T-helper 2 cell (primary cell): ENCODE measurements around the gene EBF4.

Source experiments
- DNase-seq, 5 experiments: peaks; one replicate each; pipeline versions ENCODE4 v3.0.0 to v3.0.0-alpha.2; 2012 to 2022

Gene EBF4

DNA sequence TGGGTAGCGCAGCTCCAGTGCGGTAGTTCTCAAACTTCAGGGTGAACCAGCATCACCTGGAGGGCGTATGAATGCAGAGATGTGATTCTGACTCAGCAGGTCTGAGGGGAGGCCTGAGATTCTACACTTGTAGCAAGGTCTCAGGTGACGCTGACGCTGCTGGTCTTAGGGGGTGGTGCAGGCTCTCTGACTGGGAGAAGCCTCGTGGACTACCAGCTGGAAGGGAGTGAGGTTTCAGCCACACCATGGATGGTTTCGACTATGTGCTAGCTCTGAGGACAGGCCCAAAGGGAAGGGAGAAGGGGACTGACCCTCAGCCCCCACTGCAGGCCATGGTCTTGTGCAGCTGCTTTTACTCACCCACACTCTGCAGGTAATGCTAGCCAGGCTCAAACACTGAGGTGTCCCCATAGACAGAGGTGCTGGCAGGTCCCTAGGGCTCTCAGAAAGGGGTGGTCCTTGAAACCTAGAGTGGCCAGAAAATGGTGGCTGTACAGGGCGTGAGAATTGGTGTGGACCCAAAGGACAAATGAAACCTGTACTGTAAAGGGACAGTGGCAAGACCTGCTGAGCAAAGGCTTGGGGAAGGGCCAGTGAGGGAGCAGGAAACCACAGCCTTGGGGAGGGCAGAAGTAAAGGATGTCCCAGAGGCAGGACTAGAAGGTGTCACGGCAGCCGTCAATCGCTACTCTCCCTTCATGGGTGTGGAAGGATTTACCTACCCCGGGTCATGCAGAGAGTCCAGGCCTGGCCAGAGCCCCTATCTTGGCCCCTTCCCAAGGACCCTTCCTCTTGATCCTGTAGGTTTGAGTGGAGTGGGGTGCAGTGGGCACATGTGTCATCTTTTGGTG lies 52.7 kb downstream of the EBF4 start:
- DNase-seq, result no peak

DNA sequence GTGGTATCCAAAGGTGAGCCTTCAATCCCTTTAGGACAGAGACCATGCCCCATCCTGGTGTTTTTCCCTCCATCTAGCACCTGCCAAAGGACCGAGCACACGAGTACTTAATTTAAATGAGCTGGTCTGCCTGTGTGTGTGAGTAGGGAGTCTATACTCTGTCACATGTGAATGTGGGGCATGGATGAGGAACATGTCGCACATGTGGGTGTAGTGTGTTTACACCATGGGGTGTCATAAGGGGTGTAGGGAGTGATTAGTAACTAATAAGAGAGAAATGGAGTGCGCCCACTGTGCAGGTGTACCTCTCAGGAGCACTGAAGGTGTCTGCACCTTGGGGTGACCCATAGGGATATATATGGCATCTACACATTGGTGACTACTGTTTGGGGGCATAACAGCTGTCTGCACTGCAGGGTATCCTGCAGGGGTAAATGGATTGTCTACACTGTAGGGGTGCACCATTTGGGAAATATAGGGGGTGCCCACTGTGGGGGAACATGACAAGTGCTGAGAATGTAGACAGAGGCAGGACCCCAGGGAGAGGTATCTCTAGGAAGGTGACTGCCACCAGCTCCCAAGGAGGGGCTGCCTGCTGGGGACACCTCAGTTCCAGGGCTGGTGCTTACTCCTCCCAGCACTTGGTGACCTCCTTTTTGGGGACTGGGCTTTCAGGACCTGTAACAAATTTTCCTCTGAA lies 53.5 kb downstream of the EBF4 start:
- no peak for DNase-seq

DNA sequence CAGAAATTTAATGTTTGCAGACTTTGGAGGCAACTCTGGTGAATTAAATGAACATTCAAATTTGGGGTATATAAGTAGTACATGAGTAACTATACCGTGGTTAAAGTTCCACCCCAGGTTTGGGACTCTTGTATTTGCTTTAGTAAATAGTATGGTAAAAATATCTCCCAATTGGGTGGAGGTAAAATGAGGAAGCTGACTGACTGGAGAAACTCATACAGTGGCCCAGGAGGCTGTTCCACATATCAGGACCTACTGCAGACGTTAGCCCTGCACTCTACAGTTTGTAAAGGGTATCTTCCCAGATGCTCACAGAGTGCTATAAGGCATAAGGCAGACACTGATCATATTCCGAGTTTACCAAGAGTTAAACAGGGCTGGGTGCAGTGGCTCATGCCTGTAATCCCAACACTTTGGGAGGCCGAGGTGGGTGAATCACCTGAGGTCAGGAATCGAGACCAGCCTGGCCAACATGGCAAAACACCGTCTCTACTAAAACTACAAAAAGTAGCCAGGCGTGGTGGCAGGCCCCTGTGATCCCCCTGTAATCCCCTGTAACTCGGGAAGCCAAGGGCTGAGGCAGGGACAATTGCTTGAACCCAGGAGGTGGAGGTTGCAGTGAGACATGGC lies 54.2 kb downstream of the EBF4 start:
- DNase-seq, result no peak

DNA sequence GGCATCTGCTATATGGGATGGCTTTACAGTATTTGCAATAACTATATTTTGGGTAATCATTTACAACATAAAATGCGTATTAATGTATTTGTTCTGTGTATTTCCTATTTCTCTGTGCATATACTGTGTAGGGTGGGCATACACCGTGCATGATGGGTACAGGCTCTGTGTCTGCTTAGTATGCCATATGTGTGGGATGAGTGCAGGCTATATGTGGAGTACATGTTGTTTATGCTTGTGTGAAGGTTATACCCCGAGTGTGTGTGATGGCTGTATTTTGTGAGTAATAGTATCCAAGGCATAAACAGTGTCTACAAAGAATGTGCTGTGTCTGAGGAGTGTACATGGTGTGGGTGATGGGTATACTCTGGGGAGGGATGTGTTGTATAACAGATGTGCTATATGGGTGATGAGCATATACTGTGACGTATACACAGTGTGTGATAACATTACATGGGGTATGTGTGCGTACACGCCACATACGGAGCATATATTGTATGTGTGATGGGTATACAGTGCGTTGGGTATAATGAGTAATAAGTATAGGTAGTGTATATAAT lies 55.2 kb downstream of the EBF4 start:
- DNase-seq, result no peak

DNA sequence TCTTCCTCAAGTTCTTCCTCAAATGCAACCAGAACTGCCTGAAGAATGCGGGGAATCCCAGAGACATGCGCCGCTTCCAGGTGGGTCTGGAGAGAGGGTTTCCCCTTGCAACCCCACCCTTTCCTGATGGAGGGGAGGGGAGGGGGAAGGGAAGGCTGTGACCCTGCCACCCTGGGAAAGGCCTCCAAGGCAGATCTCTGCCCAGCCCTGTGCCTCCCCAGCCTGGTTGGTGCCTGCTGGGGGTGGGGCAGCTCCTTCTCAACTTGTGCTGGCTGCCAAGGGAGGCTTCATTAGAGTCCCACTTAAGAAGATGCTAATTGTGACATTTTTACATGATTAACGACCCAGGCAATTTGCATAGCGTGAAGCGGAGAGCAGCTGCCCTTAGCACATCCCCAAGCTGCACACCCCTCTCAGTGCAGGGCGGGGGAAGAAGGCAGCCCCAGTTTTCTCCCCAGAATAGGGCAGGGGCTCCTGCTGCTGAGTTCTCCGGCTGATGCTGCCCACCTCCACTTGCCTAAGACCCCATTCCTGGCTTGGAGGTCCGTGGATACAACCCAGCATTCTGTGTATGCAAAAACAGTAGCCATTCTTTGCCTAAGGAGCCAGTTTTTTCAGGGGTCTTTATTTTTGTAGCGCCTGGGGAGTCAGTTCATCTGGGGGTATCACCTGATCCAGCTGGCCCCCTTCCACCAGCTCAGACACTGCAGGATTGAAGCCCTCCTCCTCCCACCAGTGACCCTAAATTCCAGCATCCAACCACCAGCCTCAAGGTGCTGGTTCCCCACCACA lies 56.2 kb downstream of the EBF4 start:
- DNase-seq, result no peak

DNA sequence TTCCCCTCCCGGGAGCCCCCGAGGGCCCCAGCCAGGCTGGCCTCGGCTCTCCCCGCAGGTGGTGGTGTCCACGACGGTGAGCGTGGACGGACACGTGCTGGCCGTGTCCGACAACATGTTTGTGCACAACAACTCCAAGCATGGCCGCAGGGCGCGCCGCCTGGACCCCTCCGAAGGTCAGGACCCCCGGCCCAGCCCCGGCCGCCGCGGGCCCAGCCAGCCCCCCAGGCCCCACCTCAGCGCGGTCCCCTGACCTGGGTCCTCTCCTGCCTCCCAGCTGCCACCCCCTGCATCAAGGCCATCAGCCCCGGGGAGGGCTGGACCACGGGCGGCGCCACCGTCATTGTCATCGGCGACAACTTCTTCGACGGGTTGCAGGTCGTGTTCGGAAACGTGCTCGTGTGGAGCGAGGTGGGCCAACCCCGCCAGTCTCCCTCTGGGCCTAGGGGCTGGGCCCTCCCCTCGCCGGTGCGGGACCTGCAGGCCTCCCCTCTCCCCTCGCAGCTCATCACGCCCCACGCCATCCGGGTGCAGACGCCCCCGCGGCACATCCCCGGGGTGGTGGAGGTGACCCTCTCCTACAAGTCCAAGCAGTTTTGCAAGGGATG lies 56.9 kb downstream of the EBF4 start:
- DNase-seq, result no peak

GRCh38 chr20:2749951-2750490 lies 57.4 kb downstream of the EBF4 start:
- no peak for DNase-seq

DNA sequence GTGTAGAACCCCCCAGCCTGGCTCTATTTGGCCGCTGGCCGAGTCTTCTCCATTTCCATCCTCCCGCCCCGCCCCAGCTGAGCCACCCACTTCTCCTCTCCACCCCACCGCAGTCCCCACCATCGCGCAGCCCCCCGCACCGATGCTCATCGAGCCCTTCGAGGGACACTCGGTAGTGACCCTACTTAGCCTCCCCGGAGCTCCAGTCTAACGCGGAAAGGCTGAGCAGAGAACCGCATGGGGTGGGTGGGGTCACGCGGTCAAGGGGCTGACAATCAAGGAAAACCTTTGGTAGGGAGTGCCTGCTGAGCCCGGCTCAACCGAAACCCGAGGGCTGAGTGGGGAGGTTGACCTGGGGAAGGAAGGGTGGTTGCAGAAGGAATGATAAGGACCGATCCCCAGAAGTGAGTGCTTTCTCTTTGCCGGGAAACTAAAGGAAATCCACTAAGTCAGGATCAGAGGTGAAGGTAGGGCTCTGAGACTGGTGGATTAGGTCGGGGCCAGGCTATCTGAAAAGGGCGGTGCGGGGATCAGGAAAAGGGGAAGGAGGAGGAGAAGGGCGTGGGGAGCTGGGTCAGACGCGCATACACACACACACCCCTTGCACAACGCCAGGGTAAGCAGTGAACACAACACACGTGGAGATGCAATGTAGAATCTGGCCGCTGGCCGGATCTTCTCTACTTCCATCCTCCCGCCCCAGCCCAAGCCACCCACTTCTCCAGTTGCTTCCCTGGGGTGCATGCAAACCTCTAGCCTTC lies 58.1 kb downstream of the EBF4 start:
- peak in 1 of 5 experiments; percentile 14 for DNase-seq

DNA sequence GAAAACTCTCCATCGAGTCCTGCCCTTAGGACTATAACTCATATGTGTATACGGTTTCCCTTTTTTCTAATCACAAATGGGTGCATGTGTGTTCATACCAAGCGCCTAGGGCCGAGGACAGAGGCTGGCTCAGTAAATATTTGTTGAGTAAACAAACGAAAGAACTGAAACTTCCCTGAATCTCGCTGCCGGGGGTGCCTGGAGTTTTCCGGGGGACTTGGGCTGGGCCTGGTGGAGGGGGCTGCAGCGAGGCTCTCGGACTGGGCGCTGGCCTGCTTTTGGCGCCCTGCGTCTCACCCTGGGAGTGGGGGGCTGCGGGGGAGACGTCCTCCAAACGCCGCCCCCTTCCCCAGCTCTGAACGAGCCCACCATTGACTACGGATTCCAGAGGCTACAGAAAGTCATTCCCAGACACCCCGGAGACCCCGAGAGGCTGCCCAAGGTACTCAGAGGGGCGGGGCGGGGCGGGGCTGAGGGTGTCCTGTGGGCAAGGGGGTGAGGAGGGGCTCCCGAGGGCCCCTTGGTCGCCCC lies 58.8 kb downstream of the EBF4 start:
- no peak for DNase-seq

DNA sequence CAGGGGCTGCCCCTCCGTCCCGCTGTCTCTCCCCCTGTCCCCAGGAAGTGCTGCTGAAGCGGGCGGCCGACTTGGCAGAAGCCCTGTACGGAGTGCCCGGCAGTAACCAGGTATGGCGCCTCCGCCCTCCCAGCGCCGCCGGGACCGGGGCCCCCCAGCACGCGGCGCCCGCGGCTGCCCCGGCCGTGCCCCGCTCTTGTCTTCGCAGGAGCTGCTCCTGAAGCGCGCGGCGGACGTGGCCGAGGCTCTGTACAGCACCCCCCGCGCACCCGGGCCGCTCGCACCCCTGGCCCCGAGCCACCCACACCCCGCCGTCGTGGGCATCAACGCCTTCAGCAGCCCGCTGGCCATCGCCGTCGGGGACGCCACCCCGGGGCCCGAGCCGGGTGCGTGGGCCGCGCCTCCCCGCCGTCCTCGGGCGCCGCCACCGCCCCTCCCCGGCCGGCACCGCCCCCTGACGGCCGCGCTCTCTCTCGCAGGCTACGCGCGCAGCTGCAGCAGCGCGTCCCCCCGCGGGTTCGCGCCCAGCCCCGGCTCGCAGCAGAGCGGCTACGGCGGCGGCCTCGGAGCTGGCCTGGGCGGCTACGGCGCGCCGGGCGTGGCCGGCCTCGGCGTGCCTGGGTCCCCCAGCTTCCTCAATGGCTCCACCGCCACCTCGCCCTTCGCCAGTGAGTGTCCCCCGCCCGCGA lies 59.4 kb downstream of the EBF4 start:
- DNase-seq, result peak in 4 of 5 experiments; percentile 37 to 60 (median 40)

DNA sequence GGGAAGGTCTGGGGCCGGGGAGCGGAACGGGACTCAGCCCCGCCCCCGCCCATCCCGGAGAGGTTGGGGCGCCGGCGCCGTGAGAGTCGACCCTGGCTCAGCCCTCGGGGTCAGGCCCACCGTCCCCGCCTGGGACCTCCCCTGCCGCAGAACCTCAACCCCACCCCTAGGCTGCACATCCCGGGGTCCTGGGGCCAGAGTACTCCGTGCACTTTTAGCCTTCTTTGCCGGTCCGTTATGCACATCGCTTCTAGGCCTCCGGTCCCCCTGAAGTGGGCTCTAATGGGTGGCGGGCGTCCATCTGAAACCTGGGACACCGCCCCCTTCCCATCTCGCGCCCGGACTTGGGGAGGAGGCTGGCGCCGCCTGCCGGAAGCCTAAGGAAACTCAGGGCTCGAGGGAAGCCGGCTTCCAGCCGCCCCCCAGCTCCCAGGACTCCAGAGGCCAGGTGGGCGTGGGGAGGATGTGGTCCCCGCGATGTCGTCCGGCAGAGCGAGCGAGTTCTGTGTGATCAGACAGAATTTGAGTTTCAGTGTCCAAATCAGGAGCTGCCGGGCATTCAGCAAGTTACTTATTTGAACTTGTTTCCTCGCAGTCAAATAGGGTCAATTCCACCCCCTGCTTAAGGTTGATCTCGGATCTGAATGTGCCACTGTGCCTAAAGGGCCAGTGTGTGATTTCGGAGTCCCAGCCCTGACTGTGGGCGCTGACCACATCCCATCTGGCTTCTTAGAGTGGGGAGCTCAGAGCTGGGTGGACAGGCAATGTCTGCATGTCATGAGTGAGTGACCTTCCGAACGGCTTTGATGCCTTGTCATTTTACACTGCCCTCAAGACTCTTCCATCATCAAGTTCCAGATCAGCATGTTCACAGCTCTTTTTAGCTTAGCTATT lies 60.2 kb downstream of the EBF4 start:
- peak in 3 of 5 experiments; percentile 34 to 42 (median 36) for DNase-seq

DNA sequence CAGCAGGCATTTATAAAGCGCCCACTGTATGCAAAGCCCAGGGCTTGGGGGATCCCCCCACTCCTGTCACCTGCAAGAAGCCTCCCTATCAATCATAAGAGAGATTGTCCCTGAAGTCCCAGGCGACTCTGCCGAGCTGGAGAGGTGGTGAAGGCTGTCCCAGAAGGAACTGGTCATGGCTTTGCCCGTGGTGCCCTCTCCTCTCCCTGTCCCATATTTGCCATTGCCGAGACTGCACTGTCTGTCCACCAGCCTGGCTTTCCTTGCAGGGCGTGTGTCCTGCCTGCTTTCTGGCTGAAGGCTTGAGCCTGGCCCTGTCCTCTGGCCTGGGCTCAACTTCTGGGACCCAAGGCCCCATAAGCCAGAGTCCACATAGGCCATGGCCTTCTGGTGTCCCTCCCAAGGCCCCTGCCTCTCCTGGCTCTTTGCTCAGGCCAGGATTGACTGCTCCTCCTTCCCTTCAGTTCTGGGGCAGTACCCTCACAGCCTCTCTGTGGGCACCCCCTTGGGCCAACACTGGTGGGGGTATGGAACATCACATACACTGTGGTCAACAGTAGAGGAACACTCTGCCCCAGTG lies 61.0 kb downstream of the EBF4 start:
- no peak for DNase-seq

- DNase-seq, result no peak
These were observed 61.8 kb downstream of the EBF4 start for GRCh38 chr20:2754424-2754823.

- no peak for DNase-seq
These were observed 63.0 kb downstream of the EBF4 start for GRCh38 chr20:2755451-2756055.

- no peak for DNase-seq
These were observed 63.6 kb downstream of the EBF4 start for GRCh38 chr20:2756056-2756611.

GRCh38 chr20:2757001-2757400 lies 64.4 kb downstream of the EBF4 start:
- no peak for DNase-seq

DNA sequence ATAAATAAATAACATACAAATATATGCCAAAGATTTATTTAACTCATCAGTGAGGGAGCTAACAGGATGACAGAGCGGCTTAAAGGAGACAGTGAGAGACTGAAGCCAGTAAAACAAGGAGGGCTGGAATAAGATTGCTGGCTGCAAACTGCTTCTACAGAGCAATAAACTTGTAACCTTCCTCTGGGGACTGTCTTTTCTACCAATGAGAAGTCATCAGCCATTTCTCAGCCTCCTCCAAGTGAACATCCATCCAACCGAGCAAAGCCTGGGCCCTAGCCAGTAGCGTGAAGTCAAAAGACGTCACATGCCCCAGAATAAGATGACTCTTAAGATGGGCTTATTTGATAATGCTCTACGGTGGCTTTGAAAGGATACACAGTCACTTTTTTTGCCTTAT lies 65.4 kb downstream of the EBF4 start:
- no peak for DNase-seq

DNA sequence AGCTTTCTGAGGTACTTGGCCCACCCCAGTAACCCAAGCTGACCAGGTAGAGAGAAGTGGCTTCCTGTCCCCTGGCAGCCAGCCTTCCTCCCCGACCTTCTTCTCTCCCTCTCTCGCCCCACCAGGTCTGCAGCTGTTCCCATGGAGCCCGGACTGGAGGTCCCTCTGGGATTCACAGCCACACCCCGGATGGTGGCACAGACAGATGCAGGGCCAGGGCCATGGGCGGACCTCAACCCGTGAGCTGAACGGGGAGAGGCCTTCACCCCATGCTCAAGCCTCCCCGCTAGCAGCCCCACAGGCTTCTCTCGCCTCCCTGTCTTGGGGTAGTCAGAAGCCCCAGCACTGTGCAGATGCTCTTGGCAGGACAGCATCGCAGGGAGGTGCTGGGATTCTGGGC lies 66.6 kb downstream of the EBF4 start:
- no peak for DNase-seq
